IMR-90 (cell line): ENCODE measurements around the gene OSBPL2. TPM values are rescaled to one million over a fixed set of nuclear protein-coding genes. Genes with fewer than 3 reads are reported as not detected.

Source experiments
- ATAC-seq: fragments of 200-7000 bp; cut with Tn5 transposase; 2 replicates; pipeline ENCODE4 v1.9.1; 2020; ENCODE audit warnings: low read depth, mild to moderate bottlenecking, moderate library complexity
- BruUV-seq: library from RNA; stranded (reverse); fragments of 400-500 nt; replicated peaks from 2 replicates; lab custom pipeline; 2021; lab: Mats Ljungman, UMichigan
- CTCF ChIA-PET: fragments of 300-600 bp; formaldehyde crosslinking; extraction: SDS; loops from one replicate; lab custom pipeline; 2021; ENCODE audit warnings: antibody characterized with exemption; lab: Yijun Ruan, JAX
- POLR2A ChIA-PET: fragments of 300-600 bp; sonication (Branson Sonifier 250); formaldehyde crosslinking; loops from one replicate; lab custom pipeline; 2022; ENCODE audit warnings: antibody characterized with exemption; ENCODE audit not compliant: unreplicated experiment; lab: Charles Lee
- DNase-seq: peaks from one replicate; pipeline ENCODE4 v3.0.0; 2013
- H2AFZ ChIP-seq: replicated peaks from 2 replicates; pipeline ENCODE3; 2013; ENCODE audit warnings: low read length, mild to moderate bottlenecking; ENCODE audit not compliant: poor library complexity
- H2AK5ac ChIP-seq: 2 replicates; pipeline ENCODE4 v1.6.1; 2013; ENCODE audit warnings: low read depth, low read length, inconsistent platforms
- H2AK9ac ChIP-seq: replicated peaks from 2 replicates; pipeline ENCODE3; 2013; ENCODE audit warnings: mild to moderate bottlenecking, low read depth, low read length, moderate library complexity; ENCODE audit not compliant: poor library complexity
- H2BK120ac ChIP-seq: 2 replicates; pipeline ENCODE4 v1.6.1; 2013; ENCODE audit warnings: low read depth, low read length, inconsistent platforms
- H2BK15ac ChIP-seq: 3 replicates; pipeline ENCODE4 v1.6.1; 2013; ENCODE audit warnings: low read depth, low read length, inconsistent platforms
- H2BK20ac ChIP-seq: 2 replicates; pipeline ENCODE4 v1.6.1; 2013; ENCODE audit warnings: low read depth, mild to moderate bottlenecking, inconsistent platforms, low read length, moderate library complexity
- H2BK5ac ChIP-seq: 2 replicates; pipeline ENCODE4 v1.6.1; 2013; ENCODE audit warnings: mild to moderate bottlenecking, low read depth, low read length, inconsistent platforms; ENCODE audit not compliant: poor library complexity, severe bottlenecking
- H3K14ac ChIP-seq: replicated peaks from 2 replicates; pipeline ENCODE4 v1.6.1; 2013; ENCODE audit warnings: low read depth, low read length, inconsistent platforms
- H3K18ac ChIP-seq: 2 replicates; pipeline ENCODE4 v1.6.1; 2013; ENCODE audit warnings: low read depth, low read length, control low read depth
- H3K23ac ChIP-seq: 2 replicates; pipeline ENCODE4 v1.6.1; 2013; ENCODE audit warnings: low read depth, low read length, inconsistent platforms
- H3K27ac ChIP-seq: 2 replicates; pipeline ENCODE4 v1.5.1; 2013; ENCODE audit warnings: mild to moderate bottlenecking, control low read depth, low read length; ENCODE audit not compliant: insufficient read depth
- H3K27me3 ChIP-seq: 2 replicates; pipeline ENCODE4 v1.6.1; 2013; ENCODE audit warnings: low read length; ENCODE audit not compliant: control insufficient read depth, insufficient read depth
- H3K36me3 ChIP-seq: 2 replicates; pipeline ENCODE4 v1.6.1; 2013; ENCODE audit warnings: low read length, mixed read lengths; ENCODE audit not compliant: control insufficient read depth, insufficient read depth
- H3K4ac ChIP-seq: 2 replicates; pipeline ENCODE4 v1.6.1; 2013; ENCODE audit warnings: low read depth, low read length, inconsistent platforms
- H3K4me1 ChIP-seq: 2 replicates; pipeline ENCODE4 v1.6.1; 2013; ENCODE audit warnings: low read length, mixed read lengths; ENCODE audit not compliant: control insufficient read depth, insufficient read depth
- H3K4me2 ChIP-seq: 2 replicates; pipeline ENCODE4 v1.6.1; 2013; ENCODE audit warnings: low read depth, mild to moderate bottlenecking, control low read depth, low read length, moderate library complexity
- H3K4me3 ChIP-seq: 2 replicates; pipeline ENCODE4 v1.5.1; 2013; ENCODE audit warnings: low read depth, mild to moderate bottlenecking, control low read depth, low read length, moderate library complexity; ENCODE audit not compliant: insufficient read depth
- H3K56ac ChIP-seq: 2 replicates; pipeline ENCODE4 v1.6.1; 2013; ENCODE audit warnings: low read length, inconsistent platforms; ENCODE audit not compliant: insufficient read depth; ENCODE audit errors: extremely low read depth
- H3K79me1 ChIP-seq, 2 experiments: 2 replicates each; pipeline ENCODE4 v1.6.1; 2013; ENCODE audit warnings: low read length in 2 of 2, inconsistent platforms in 1 of 2, low read depth in 1 of 2
- H3K9ac ChIP-seq: 2 replicates; pipeline ENCODE4 v1.6.1; 2013; ENCODE audit warnings: low read depth, low read length, control low read depth
- H3K9me1 ChIP-seq: 2 replicates; pipeline ENCODE4 v1.6.1; 2013; ENCODE audit warnings: low read length, inconsistent platforms; ENCODE audit not compliant: insufficient read depth
- H3K9me3 ChIP-seq: 2 replicates; pipeline ENCODE4 v1.6.1; 2013; ENCODE audit warnings: low read length; ENCODE audit not compliant: control insufficient read depth, insufficient read depth
- H4K20me1 ChIP-seq: 2 replicates; pipeline ENCODE4 v1.6.1; 2013; ENCODE audit warnings: low read length, inconsistent platforms; ENCODE audit not compliant: insufficient read depth
- H4K5ac ChIP-seq: 2 replicates; pipeline ENCODE4 v1.6.1; 2013; ENCODE audit warnings: mild to moderate bottlenecking, low read depth, low read length, control low read depth
- H4K8ac ChIP-seq, 2 experiments: 2 replicates each; pipeline ENCODE4 v1.6.1; 2013; ENCODE audit warnings: low read depth in 2 of 2, low read length in 2 of 2, control low read depth in 1 of 2, inconsistent platforms in 1 of 2
- H4K91ac ChIP-seq: 2 replicates; pipeline ENCODE4 v1.6.1; 2013; ENCODE audit warnings: low read depth, low read length, inconsistent platforms; ENCODE audit not compliant: insufficient read depth
- BHLHE40 ChIP-seq: fragments of 150-350 bp; IDR thresholded peaks from 2 replicates; pipeline ENCODE4 v1.6.1; 2016; ENCODE audit warnings: mild to moderate bottlenecking, low read depth, low read length
- CEBPB ChIP-seq: IDR thresholded peaks from 2 replicates; pipeline ENCODE4 v1.6.1; 2012; ENCODE audit warnings: low read depth, low read length, improper control_type of control experiment
- CHD1 ChIP-seq: IDR thresholded peaks from 2 replicates; pipeline ENCODE4 v1.6.1; 2012; ENCODE audit warnings: low read depth, low read length, improper control_type of control experiment
- CTCF ChIP-seq: conservative IDR thresholded peaks from 2 replicates; pipeline ENCODE4 v1.5.1; 2012; ENCODE audit warnings: mild to moderate bottlenecking, low read depth, low read length, improper control_type of control experiment
- ELK1 ChIP-seq: fragments of 150-350 bp; IDR thresholded peaks from 2 replicates; pipeline ENCODE4 v1.6.1; 2016; ENCODE audit warnings: low read depth, mild to moderate bottlenecking, low read length, moderate library complexity, borderline replicate concordance
- FOS ChIP-seq: fragments of 150-350 bp; IDR thresholded peaks from 2 replicates; pipeline ENCODE4 v1.6.1; 2016; ENCODE audit warnings: low read depth, low read length
- MAFK ChIP-seq: IDR thresholded peaks from 2 replicates; pipeline ENCODE4 v1.6.1; 2012; ENCODE audit warnings: low read depth, low read length, improper control_type of control experiment
- MAZ ChIP-seq: IDR thresholded peaks from 2 replicates; pipeline ENCODE4 v1.6.1; 2012; ENCODE audit warnings: low read depth, mild to moderate bottlenecking, low read length, improper control_type of control experiment, moderate library complexity, borderline replicate concordance
- MXI1 ChIP-seq: IDR thresholded peaks from 2 replicates; pipeline ENCODE4 v1.6.1; 2012; ENCODE audit warnings: low read depth, mild to moderate bottlenecking, low read length, moderate library complexity, borderline replicate concordance
- NFE2L2 ChIP-seq: fragments of 150-350 bp; IDR thresholded peaks from 2 replicates; pipeline ENCODE4 v1.6.1; 2016; ENCODE audit warnings: low read depth, mild to moderate bottlenecking, low read length
- POLR2A ChIP-seq: IDR thresholded peaks from 2 replicates; pipeline ENCODE4 v1.6.1; 2012; ENCODE audit warnings: mild to moderate bottlenecking, low read depth, low read length
- RAD21 ChIP-seq: IDR thresholded peaks from 2 replicates; pipeline ENCODE4 v1.6.1; 2012; ENCODE audit warnings: low read length, improper control_type of control experiment
- RCOR1 ChIP-seq: IDR thresholded peaks from 2 replicates; pipeline ENCODE4 v1.6.1; 2012; ENCODE audit warnings: mild to moderate bottlenecking, low read length, improper control_type of control experiment; ENCODE audit not compliant: insufficient replicate concordance
- RFX5 ChIP-seq: IDR thresholded peaks from 2 replicates; pipeline ENCODE4 v1.8.0; 2012; ENCODE audit warnings: low read depth, mild to moderate bottlenecking, low read length, moderate library complexity
- SMC3 ChIP-seq: fragments of 150-350 bp; IDR thresholded peaks from 2 replicates; pipeline ENCODE4 v1.6.1; 2016; ENCODE audit warnings: low read depth, mild to moderate bottlenecking, antibody characterized with exemption, low read length, moderate library complexity
- USF2 ChIP-seq: fragments of 150-350 bp; IDR thresholded peaks from 2 replicates; pipeline ENCODE4 v1.6.1; 2017; ENCODE audit warnings: mild to moderate bottlenecking, antibody characterized with exemption, low read length, low read depth
- WGBS, 2 experiments: methylation state at CpG; one replicate each; pipeline versions ENCODE4 v1.1.5 to v1.1.7; 2013; ENCODE audit warnings: missing lambda C conversion rate in 2 of 2; ENCODE audit not compliant: insufficient read length in 1 of 2; ENCODE audit errors: extremely low coverage in 2 of 2; 5-methylcytosine and 5-hydroxymethylcytosine counted together
- dilution Hi-C: fragments of 300-500 bp; cut with HindIII; formaldehyde crosslinking; loops from one replicate; pipeline ENCODE4 v1.14.3; 2018; ENCODE audit warnings: low sequenced_read_pairs; ENCODE audit not compliant: unreplicated experiment
- in situ Hi-C: fragments of 300-500 bp; cut with MboI; formaldehyde crosslinking; loops from 3 replicates; pipeline ENCODE4 v1.14.3; 2019; ENCODE audit warnings: low sequenced_read_pairs, inconsistent platforms, mixed read lengths
- intact Hi-C: fragments of 100-400 bp; cut with micrococcal nuclease; formaldehyde crosslinking; loops from 2 replicates; pipeline ENCODE4 v1.10.0; 2022
- polyA plus RNA-seq, 3 experiments: library from polyadenylated mRNA; depleted of rRNA; stranded (reverse); fragments of >200 nt; gene quantifications; 2 replicates each; pipeline ENCODE4 v1.2.3, GENCODE V29; 2012; ENCODE audit warnings: low replicate concordance in 1 of 3
- total RNA-seq: library from RNA; depleted of rRNA; stranded (reverse); fragments of >200 nt; gene quantifications from 2 replicates; pipeline ENCODE4 v1.2.3, GENCODE V29; 2012

The OSBPL2 gene
- total and polyA plus RNA-seq, 2 of the 4 experiments (the other 2 are of a cell fraction) = 19.3 to 27.6 TPM

GRCh38 chr20:62215991-62216635 is 22.2 kb upstream of the OSBPL2 start:
- Histone ChIP-seq H4K8ac (no peak overlapping the region), H2BK20ac (no peak overlapping the region), H2BK15ac (no peak overlapping the region), H4K20me1 (peaks cover 11% of the 10 kb centered on the region), H3K9me1 (no peaks in the 10 kb centered on the region), H3K4me2 (no peak overlapping the region), H3K23ac (no peak overlapping the region), H3K9me3 (no peaks in the 10 kb centered on the region), H3K14ac (no peak overlapping the region), H2BK5ac (no peak overlapping the region), H3K79me1 (no peaks in the 10 kb centered on the region), H3K9ac (no peak overlapping the region), H3K27me3 (peaks cover 67% of the 10 kb centered on the region), H3K4ac (no peak overlapping the region), H4K5ac (no peak overlapping the region), H3K18ac (no peak overlapping the region), H2AFZ (no peak overlapping the region), H2BK120ac (no peak overlapping the region), H3K4me1 (no peaks in the 10 kb centered on the region), H3K36me3 (no peaks in the 10 kb centered on the region), H4K91ac (no peak overlapping the region), H3K27ac (no peak overlapping the region), H3K4me3 (no peak overlapping the region), H2AK9ac (no peak overlapping the region), H2AK5ac (no peak overlapping the region), H3K56ac (no peak overlapping the region)
- no peak for DNase-seq
- BruUV-seq = no TSS peak
- ChIA-PET POLR2A (no interaction called here), CTCF (no interaction called here)
- TF ChIP-seq RFX5 = no peak
- no peak for TF ChIP-seq CEBPB
- TF ChIP-seq NFE2L2 = no peak
- TF ChIP-seq MAFK = no peak
- TF ChIP-seq BHLHE40 = no peak
- no peak for TF ChIP-seq POLR2A
- TF ChIP-seq FOS = no peak
- no peak for TF ChIP-seq CHD1
- no peak for TF ChIP-seq SMC3
- no peak for TF ChIP-seq MAZ
- no peak for TF ChIP-seq ELK1
- TF ChIP-seq CTCF = no peak
- TF ChIP-seq USF2 = no peak
- no peak for TF ChIP-seq RCOR1
- no peak for TF ChIP-seq MXI1
- TF ChIP-seq RAD21 = no peak
- 78% methylated on average over 22 of the region's 40 CpGs; no CpG with 5 or more reads in 1 of the 2 experiments for WGBS, 2 experiments
- in situ Hi-C loops = no loop called here
- ATAC-seq = no peak
- dilution Hi-C loops = no loop called here
- intact Hi-C loops = no loop called here
